Cerebellar cortex (tissue), 1 donor: ENCODE measurements around the gene OR51F2.
"Not testable (repeated sequence)": the region's sequence is repeated elsewhere in the genome, so short reads cannot be mapped to it uniquely, and the experiment has no call there.

Experiments
- DNase-seq: peaks from one replicate; pipeline ENCODE4 v3.0.0-alpha.2; 2015; ENCODE audit warnings: low spot score

Gene OR51F2, protein sequence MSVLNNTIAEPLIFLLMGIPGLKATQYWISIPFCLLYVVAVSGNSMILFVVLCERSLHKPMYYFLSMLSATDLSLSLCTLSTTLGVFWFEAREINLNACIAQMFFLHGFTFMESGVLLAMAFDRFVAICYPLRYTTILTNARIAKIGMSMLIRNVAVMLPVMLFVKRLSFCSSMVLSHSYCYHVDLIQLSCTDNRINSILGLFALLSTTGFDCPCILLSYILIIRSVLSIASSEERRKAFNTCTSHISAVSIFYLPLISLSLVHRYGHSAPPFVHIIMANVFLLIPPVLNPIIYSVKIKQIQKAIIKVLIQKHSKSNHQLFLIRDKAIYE

DNA sequence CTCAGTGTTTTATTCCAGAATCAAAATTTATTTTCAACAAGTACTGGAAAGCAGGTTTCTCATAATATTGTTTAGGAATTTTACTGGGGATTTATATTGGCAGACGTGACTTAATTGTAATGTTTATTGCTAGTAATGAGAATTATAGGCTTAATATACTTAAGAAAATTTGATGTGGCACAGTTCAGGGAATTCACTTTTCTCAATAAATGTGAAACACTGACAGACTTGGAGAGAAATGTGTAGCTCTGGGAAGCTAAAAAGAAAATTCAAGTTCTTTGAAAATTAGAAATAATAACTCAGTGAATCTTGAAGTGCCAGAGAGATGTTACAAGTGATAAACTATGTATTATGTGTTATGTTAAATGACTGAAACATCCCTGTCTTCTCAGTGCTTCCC, at the start of gene OR51F2:
TSS of gene OR51F2 (plus strand) at position 301 of the 400 bp plus-strand sequence. CDS start 101 bp downstream, outside the sequence.
- no peak for DNase-seq

DNA sequence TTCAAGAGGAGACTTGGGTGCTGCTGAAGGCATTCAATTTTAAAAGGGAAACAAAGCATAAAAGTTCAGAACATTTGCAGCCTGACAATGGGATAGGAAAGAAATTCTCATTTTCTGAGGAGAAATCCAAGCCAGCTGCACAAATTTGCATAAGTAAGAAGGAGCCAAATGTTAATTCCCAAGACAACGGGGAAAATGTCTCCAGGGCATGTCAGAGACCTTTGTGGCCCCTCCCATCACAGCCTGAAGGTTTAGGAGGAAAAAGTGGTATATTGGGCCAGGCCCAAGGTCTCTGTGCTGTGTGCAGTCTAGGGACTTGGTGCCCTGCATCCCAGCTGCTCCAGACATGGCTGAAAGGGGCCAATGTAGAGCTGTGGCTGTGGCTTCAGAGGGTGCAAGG, 38.7 kb upstream of the OR51F2 start:
- DNase-seq = no peak

DNA sequence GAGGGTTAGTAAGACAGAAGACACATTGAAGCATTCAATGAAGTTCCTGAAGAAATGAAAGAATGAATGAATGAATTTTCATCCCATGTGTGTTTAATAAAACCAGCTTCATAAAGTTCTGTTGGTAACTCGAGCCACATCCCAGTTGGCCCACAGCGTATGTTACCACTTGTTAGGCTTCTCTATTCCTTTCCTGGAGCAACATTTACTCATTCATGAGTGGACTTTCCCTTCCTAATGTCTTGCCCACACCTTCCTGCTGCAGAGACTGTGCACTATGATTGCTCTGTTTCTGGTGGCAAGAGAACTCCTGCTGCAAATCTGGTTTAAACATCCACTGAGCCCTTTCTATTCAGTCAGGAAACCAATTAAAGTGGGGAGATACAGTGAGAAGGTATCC, 23.9 kb upstream of the OR51F2 start:
- no peak for DNase-seq

DNA sequence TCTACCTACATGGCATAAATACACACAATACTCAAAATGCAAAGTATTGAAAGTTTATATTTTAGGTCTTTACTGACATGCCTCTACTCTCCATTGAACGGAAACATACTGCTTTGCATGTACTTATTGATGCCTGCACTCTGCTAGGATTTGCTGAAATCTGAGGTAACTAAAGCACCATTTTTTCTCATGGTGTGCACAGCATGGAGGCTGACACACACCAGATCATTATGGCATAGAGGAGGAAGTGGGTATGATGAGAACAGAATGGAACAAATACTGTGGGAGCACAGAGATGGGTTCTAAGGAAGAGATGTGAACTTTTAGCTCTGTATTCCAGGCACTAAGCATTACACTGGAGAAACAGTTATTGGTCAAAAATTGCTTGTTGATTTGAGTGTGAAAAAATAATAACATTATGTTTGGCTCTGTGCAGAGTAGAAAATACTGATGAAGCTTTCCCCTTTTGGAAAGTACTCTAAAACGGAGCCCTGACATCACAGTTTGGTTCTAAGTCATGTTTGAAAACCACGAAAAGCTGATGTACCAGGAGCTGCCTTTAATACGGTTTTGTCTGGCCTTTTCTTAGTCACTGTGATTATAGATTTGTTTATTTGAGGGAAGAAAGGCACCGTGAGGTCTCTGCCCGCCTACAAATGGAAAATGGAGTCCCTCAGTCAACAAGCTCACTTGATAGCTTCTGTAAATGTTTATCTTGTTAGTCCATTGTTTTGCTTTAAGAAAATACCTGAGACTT, 22.5 kb upstream of the OR51F2 start:
- DNase-seq = no peak

DNA sequence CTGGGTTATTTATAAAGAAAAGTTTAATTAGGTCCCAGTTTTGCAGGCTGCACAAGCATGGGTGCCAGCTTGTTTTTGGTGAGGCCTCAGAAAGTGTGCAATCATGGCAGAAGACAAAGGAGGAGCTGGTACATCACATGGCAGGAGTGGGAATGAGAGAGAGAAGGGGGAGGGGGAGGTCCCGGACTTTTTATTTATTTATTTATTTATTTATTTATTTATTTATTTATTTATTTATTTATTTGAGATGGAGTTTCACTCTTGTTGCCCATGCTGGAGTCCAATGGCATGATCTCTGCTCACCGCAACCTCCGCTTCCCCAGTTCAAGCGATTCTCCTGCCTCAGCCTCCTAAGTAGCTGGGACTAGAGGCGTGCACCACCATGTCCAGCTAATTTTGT, 19.8 kb upstream of the OR51F2 start:
- DNase-seq = not testable (repeated sequence)

DNA sequence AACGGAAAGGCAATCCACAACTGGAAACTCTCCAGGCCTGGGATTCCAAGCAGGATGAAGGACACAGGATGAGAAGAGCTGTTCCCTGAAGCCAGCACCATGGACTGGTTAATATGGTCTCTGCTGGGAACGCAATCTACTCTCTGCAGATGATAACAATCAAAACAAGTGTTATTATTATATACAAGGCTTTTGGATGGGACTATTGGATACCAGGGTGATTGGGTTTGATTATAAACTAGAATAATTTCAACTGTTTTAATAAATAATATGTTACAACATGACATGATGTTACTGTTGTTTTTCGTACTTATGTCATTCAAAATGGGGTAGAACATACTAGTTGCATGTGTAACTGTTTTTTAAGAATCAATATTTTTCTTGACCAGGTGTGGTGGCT, 16.8 kb upstream of the OR51F2 start, which contains the start of gene OR52R1:
TSS of gene OR52R1 (minus strand) at position 101 of the 400 bp plus-strand sequence. CDS start at position 101, 0 bp downstream.
- DNase-seq = no peak

DNA sequence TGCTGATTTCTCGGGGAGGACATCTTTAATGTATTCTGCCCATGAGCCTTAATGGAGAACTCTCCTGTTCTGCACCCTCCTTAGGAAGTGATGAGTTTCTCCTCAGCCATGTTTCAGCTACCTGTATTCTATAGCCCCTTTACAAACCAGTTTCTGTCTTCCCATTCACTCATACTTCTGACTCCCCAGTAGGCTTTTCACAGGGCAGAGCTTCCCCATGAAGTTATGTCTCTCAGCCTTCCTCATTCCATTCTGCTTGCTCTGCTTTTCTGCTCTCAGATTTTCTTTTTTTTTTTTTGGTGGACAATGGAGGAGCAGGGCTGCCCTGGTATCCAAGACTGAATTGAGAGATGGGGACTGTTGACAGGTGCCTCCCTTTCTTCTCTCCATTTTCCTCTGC, 12.6 kb upstream of the OR51F2 start:
- no peak for DNase-seq

DNA sequence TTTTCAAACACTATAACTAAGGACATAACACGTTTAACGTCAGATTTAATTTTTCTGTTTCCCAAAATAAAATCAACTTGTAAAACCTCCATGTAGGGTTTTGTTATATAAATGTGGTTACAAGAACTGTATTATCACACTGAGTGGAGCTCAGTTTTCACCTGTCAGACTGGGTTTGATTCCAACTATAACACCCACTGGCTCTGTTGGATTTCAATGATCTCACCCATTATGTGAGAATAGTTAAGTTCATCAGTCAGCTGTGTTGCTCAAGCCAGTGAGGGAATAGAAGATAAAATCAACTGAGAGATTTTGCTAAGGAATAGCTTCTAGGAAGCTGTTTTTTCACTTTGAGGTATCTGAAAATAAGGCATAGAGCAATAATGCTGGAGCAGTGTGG, 11.9 kb upstream of the OR51F2 start:
- DNase-seq = no peak

DNA sequence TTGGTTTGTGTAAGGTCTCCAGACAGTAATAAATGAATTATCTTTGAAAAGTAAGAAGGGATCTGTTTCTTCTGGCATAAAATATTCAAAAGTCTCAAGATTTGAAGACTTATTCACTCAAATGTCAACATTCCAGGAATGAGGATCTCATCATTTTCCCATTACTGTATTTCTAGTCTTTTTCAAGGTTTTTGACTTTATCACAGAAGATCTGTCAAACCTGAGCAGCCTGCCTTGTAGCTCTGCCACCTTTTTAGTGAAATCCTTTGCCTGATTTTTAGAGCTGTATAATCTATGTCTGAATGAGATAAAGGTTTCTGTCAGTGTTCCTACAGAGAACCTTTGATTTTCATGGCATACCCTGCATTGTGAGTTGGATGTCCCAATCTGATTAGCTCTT, 4.0 kb downstream of the OR51F2 start:
- DNase-seq = no peak

DNA sequence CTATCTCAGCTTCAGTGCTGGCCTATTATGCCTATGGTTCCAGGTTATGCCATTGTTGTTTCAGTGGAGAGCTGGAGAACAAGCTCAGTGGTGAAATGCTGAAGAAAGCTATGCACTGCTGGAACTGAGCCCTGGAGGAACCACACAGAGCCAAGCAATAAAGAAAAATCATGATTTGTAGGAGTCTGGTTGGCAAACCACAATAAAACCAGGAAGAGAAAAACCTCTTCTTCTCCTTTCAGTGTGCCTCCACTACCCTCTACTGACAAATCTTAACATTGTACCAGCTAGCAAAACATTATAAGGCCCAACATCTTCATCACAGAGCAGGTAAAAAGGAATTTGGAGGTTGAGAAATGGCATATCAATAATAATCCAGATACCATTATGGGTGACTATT, 5.3 kb downstream of the OR51F2 start:
- DNase-seq = no peak

DNA sequence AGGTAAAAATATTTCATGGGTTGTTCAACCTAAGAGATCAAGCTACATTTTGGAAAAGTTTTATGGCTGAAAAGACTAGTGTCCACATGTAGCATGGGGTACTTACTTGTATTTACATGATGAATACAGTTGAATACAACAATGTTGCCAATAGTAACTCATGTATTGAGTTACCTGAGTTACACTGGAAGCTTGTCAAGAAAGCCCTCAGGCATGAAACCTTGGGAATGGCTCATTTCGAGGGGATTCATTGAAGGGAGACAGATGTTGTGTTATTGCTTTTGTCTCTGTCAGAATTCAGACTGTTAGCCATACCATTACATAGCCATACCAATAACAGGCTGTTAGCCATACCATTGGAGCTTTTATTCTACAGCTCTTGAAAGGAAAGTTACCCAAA, 9.2 kb downstream of the OR51F2 start:
- no peak for DNase-seq

DNA sequence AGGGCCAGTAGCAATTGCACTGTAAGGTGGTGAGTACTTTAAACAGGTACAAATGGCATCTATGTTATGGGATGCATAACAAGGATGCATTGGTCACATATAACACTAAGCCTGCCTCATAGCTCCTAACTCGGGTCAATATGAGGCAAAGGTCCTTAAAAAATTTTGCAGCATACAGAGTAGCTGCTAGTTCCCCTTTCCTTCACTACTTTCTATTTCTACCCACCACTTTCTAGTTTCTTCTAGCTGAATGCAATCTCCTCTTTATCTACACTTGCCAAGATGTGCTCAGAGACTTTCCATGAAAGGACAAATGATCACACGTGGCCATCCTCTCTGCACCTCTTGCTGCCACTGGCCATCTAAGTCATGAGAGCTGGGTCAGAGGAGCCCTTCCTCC, 9.8 kb downstream of the OR51F2 start:
- no peak for DNase-seq

DNA sequence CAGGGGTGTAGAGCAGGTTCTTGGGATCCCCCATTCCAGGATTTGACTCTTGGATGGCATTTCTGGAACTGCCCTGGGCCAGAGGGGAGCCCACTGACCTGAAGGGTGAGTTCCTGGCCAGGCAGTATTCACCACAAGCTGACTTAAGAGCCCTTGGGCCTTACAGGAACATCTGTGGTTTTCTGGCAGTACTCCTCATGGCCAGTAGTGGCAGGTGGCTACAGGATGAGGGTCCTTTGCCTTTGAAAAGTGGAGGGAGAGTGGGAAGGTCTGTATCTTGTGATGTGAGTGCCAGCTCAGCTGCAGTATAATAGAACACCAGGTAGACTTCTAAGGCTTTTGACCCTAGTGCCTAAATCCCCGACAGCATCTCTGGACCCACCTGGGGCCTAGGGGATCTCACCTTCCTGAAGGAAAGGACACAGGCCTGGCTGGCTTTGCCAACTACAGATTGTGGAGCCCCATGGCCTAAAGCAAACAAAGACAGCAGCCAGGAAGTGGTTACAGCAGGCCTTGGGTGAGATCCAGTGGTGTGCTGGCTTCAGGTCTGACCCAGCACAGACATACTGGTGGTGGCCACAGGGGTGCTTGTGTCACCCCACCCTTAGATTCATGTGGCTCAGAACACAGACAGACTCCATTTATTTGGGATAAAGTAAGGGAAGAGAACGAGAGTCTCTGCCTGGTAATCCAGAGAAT, 18.9 kb downstream of the OR51F2 start:
- no peak for DNase-seq

DNA sequence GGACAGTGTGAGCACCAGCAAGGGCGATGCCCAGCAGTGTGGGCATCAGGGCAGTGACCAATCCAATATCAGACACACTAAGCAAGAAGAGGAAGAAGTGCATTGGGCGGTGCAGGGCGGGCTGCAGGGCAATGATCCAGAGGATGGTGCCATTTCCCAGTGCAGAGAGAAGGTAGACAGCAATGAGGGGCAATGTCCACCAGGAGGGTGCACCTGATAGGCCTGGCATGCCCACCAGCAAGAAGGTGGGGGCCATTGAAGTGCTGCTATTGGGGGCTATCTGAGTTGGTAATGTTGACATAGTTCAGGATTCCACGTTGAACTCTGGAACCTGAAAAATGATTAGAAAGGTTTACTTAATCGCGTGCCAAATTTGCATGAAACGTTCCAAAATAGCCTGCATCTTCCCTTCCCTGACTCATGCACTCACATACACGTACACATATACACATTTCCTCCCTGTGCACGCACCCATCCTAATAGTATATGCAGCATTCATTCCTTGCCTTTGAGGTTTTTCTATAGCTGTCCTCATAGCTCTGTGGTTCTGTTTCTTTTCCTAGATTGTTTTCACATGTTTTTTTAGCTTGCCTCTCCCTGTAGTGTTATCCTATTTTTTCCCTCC, 27.9 kb downstream of the OR51F2 start, which contains the start of gene OR51S1:
TSS of gene OR51S1 (minus strand) at position 301 of the 625 bp plus-strand sequence. CDS start at position 301, 0 bp downstream.
- no peak for DNase-seq

DNA sequence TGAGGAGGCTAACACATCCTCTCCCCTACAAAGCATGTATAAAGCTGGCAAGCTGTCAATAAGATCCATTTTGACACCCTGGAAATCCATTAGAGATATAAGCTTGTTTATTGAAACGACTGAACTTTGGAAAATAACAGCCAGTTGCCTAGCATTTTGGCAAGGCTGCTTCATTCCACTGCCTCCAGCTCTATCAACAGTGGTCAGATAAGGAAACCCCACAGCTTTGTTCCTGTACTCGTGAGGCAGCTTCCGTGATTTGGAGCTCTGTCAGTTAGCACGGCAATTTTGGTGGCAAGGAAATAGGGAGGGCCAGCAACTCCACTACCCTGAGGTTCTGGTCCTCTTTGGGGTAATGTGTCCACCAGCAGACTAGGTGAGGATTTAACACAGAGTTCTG, 29.9 kb downstream of the OR51F2 start:
- no peak for DNase-seq

DNA sequence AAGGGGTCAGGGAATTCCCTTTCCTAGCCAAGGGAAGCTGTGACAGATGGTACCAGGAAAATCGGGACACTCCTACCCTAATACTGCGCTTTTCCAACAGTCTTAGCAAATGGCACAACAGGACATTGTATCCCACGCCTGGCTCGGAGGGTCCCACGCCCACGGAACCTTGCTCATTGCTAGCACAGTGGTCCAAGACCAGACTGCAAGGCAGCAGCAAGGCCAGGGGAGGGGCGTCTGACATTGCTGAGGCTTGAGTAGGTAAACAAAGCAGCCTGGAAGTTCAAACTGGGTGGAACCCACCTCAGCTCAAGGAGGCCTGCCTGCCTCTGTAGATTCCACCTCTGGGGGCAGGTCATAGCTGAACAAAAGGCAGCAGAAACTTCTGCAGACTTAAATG, 33.2 kb downstream of the OR51F2 start:
- not testable (repeated sequence) for DNase-seq

DNA sequence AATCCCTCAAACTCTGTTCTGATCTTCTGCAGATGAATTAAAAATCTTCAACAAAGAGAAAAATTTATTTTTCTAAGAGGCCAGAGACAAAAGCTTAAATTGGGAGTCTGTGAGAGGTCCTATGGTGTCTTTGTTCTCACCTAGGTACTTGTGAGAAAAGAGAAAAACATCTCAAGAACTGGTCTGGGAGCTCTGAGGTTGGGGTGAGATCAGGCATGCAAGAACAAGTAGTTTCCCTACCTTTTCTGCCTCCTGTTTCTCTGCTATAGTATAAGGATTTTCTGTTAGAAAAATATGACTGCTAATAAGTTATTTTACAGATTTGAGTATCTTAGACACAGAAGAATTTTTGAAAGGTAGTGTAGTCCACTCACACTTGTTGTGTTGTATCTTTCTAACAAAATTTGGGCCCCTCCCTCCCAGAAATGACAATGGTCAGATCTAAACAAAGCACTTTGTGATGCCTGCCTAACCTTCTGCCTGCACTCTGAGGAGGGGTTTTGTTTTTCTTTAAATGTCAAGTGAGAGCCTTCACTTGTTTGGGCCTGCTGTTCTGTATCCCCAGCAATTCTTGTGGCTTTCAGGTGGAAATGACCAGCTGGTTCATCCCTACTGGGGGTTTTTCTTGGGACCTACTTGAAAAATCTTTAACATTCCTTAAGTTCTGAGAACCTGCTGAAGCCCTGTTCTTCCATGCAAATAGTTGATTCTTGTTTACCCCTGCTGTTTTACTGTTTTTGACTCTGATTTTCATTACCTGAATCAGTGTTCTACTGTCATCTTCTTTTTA, 41.5 kb downstream of the OR51F2 start:
- DNase-seq = no peak

DNA sequence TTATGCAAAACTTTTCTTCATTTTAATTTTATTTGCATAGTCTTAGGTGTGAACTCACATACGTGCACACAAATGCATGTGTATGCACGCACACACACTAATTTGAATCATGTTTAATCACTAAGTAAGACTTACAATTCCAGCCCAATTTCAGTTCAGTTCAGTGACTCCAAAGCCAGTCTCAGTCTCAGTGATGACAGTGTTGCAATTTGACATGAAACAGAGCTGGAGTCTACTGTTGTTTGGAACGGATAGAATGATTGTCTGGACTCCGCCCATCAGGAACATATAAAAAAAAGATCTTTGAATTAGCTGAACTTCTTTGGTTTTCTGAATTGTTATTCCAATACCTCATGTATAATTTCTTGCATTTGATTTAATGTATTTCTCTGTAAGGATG, 42.8 kb downstream of the OR51F2 start:
- no peak for DNase-seq

DNA sequence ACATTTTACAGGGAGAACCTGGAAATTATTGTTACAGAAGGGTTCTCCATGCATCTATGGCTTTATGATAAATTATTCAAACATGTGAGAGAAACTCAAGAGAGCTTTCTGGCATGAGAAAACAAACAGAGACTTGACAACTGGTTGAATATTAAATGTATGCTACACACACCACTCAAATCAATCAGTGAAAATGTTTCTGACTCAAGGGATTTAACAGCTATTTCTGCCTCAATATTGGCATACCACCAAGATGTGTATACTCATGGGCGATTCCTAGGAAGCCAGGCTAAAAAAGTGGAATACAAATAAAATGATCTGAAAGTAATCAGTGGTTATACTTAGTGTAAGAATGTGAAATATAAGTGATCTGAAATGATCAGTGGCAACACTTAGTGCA, 44.7 kb downstream of the OR51F2 start:
- DNase-seq = no peak
